Nephron progenitor cell (in vitro differentiated cells): ENCODE measurements around the gene BEAN1.

Source experiments
- DNase-seq: peaks from one replicate; pipeline ENCODE4 v3.0.0; 2021
- H3K27ac Mint-ChIP-seq: 2 replicates; pipeline ENCODE4 v1.8.0; 2021; ENCODE audit warnings: mild to moderate bottlenecking, moderate library complexity, mixed read lengths
- H3K27me3 Mint-ChIP-seq: 2 replicates; pipeline ENCODE4 v1.8.0; 2021; ENCODE audit warnings: mild to moderate bottlenecking, low read depth, mixed read lengths; ENCODE audit not compliant: poor library complexity
- H3K36me3 Mint-ChIP-seq: 2 replicates; pipeline ENCODE4 v1.8.0; 2021; ENCODE audit warnings: low read depth, mixed read lengths
- H3K4me1 Mint-ChIP-seq: 2 replicates; pipeline ENCODE4 v1.8.0; 2021; ENCODE audit warnings: mixed read lengths
- H3K4me3 Mint-ChIP-seq: 2 replicates; pipeline ENCODE4 v1.8.0; 2021; ENCODE audit warnings: mild to moderate bottlenecking, moderate library complexity, mixed read lengths
- H3K9me3 Mint-ChIP-seq: 2 replicates; pipeline ENCODE4 v1.8.0; 2021; ENCODE audit warnings: mild to moderate bottlenecking, moderate library complexity, mixed read lengths
- CTCF ChIP-seq: fragments of 200-600 bp; sonication (generic); IDR thresholded peaks from 2 replicates; pipeline ENCODE4 v1.5.0; 2021; ENCODE audit warnings: antibody characterized with exemption

BEAN1 gene

GRCh38 chr16:66420396-66420795 is 6.7 kb upstream of the BEAN1 start:
- DNase-seq: no peak
- Mint-ChIP-seq H3K4me1 (peaks cover 5% of the 10 kb centered on the region), H3K4me3 (no peak overlapping the region), H3K36me3 (peaks cover 3% of the 10 kb centered on the region), H3K27ac (no peak overlapping the region), H3K9me3 (peaks cover 20% of the 10 kb centered on the region), H3K27me3 (peaks cover 73% of the 10 kb centered on the region)
- no peak for TF ChIP-seq CTCF

- Mint-ChIP-seq H3K27ac (no peak overlapping the region), H3K36me3 (peaks cover 3% of the 10 kb centered on the region), H3K4me1 (peaks cover 15% of the 10 kb centered on the region), H3K9me3 (peaks cover 17% of the 10 kb centered on the region), H3K4me3 (no peak overlapping the region), H3K27me3 (peaks cover 81% of the 10 kb centered on the region)
- TF ChIP-seq CTCF: no peak
- DNase-seq: no peak
Measured at GRCh38 chr16:66421891-66422290, 5.2 kb upstream of the BEAN1 start.

- Mint-ChIP-seq H3K27ac (no peak overlapping the region), H3K4me1 (peaks cover 15% of the 10 kb centered on the region), H3K36me3 (no peaks in the 10 kb centered on the region), H3K27me3 (peaks cover 78% of the 10 kb centered on the region), H3K4me3 (no peak overlapping the region), H3K9me3 (peaks cover 12% of the 10 kb centered on the region)
- DNase-seq: no peak
- TF ChIP-seq CTCF: no peak
Measured at GRCh38 chr16:66422366-66422765, 4.7 kb upstream of the BEAN1 start.

GRCh38 chr16:66423177-66423576 is 3.9 kb upstream of the BEAN1 start:
- no peak for DNase-seq
- Mint-ChIP-seq H3K27me3 (peaks cover 78% of the 10 kb centered on the region), H3K4me1 (peaks cover 15% of the 10 kb centered on the region), H3K36me3 (no peaks in the 10 kb centered on the region), H3K4me3 (no peak overlapping the region), H3K9me3 (peaks cover 9% of the 10 kb centered on the region), H3K27ac (no peak overlapping the region)
- TF ChIP-seq CTCF: no peak

GRCh38 chr16:66425651-66426050 is 1.4 kb upstream of the BEAN1 start:
- TF ChIP-seq CTCF: no peak
- no peak overlapping the region for H3K27ac Mint-ChIP-seq

GRCh38 chr16:66426112-66427035 is 721 bp upstream of the BEAN1 start:
- Mint-ChIP-seq H3K36me3 (no peaks in the 10 kb centered on the region), H3K27ac (no peak overlapping the region), H3K4me3 (peak overlapping the region; percentile 81), H3K27me3 (peaks cover 90% of the 10 kb centered on the region), H3K9me3 (peaks cover 9% of the 10 kb centered on the region), H3K4me1 (peaks cover 21% of the 10 kb centered on the region)
- no peak for TF ChIP-seq CTCF
- no peak for DNase-seq

More at GRCh38 chr16:66425651-66426050, 1.4 kb upstream of the BEAN1 start:
- peaks cover 9% of the 10 kb centered on the region for H3K9me3 Mint-ChIP-seq
- H3K27me3 Mint-ChIP-seq: peaks cover 87% of the 10 kb centered on the region
- no peaks in the 10 kb centered on the region for H3K36me3 Mint-ChIP-seq
- H3K4me3 Mint-ChIP-seq: peak overlapping the region; percentile 58
- H3K4me1 Mint-ChIP-seq: peaks cover 21% of the 10 kb centered on the region
- no peak for DNase-seq
